CD4-positive, alpha-beta memory T cell (primary cell): ENCODE results near the gene RHO. TPM values are rescaled to one million over a fixed set of nuclear protein-coding genes. Genes with fewer than 3 reads are reported as not detected.
A peak's percentile ranks its signal among the peaks of the same experiment; 100 is the strongest.

Experiments
- CTCF ChIA-PET: fragments of 350-600 bp; sonication (Branson Sonifier 250); formaldehyde crosslinking; loops from one replicate; lab custom pipeline; 2021; ENCODE audit warnings: inconsistent platforms; ENCODE audit not compliant: partially characterized antibody; lab: Charles Lee
- POLR2A ChIA-PET: fragments of 350-600 bp; sonication (Branson Sonifier 250); formaldehyde crosslinking; loops from one replicate; lab custom pipeline; 2021; ENCODE audit not compliant: partially characterized antibody; lab: Charles Lee
- DNase-seq, 5 donors: peaks; one replicate each; pipeline versions ENCODE4 v3.0.0 to v3.0.0-alpha.2; 2020 to 2022; ENCODE audit warnings: mixed read lengths in 1 of 5
- H3K27ac ChIP-seq: one replicate; pipeline ENCODE4 v1.7.0; 2013; ENCODE audit warnings: low read depth, low read length
- H3K27me3 ChIP-seq: 2 replicates; pipeline ENCODE4 v1.7.0; 2013; ENCODE audit warnings: mild to moderate bottlenecking, low read length, moderate library complexity; ENCODE audit not compliant: insufficient read depth
- H3K36me3 ChIP-seq: 2 replicates; pipeline ENCODE4 v1.7.0; 2013; ENCODE audit warnings: mild to moderate bottlenecking, low read length, moderate library complexity; ENCODE audit not compliant: insufficient read depth
- H3K4me1 ChIP-seq: 2 replicates; pipeline ENCODE4 v1.7.0; 2013; ENCODE audit warnings: mild to moderate bottlenecking, low read length, moderate library complexity; ENCODE audit not compliant: insufficient read depth
- H3K4me3 ChIP-seq, 2 donors: one replicate each; pipeline ENCODE4 v1.7.0; 2013; ENCODE audit warnings: low read length in 2 of 2, mild to moderate bottlenecking in 1 of 2
- H3K9me3 ChIP-seq, 2 donors: one replicate each; pipeline ENCODE4 v1.7.0; 2013; ENCODE audit warnings: low read length in 2 of 2, control low read depth in 1 of 2; ENCODE audit not compliant: control insufficient read depth in 1 of 2
- H3K27ac Mint-ChIP-seq, 7 donors: one replicate each; pipeline ENCODE4 v1.8.0; 2020 to 2021; ENCODE audit warnings: mixed read lengths in 7 of 7, mild to moderate bottlenecking in 6 of 7, inconsistent platforms in 3 of 7, moderate library complexity in 3 of 7
- H3K27me3 Mint-ChIP-seq, 2 donors: one replicate each; pipeline ENCODE4 v1.8.0; 2020 to 2021; ENCODE audit warnings: mixed read lengths in 2 of 2
- H3K36me3 Mint-ChIP-seq, 2 donors: one replicate each; pipeline ENCODE4 v1.8.0; 2020 to 2021; ENCODE audit warnings: mixed read lengths in 2 of 2, inconsistent platforms in 1 of 2, mild to moderate bottlenecking in 1 of 2
- H3K4me1 Mint-ChIP-seq, 4 donors: one replicate each; pipeline ENCODE4 v1.8.0; 2020 to 2021; ENCODE audit warnings: mixed read lengths in 4 of 4, mild to moderate bottlenecking in 1 of 4
- H3K4me3 Mint-ChIP-seq, 8 donors: one replicate each; pipeline ENCODE4 v1.8.0; 2020 to 2021; ENCODE audit warnings: mixed read lengths in 8 of 8, mild to moderate bottlenecking in 7 of 8, moderate library complexity in 6 of 8, inconsistent platforms in 3 of 8
- H3K9me3 Mint-ChIP-seq, 8 donors: one replicate each; pipeline ENCODE4 v1.8.0; 2020 to 2021; ENCODE audit warnings: mixed read lengths in 8 of 8, mild to moderate bottlenecking in 5 of 8, inconsistent platforms in 3 of 8, moderate library complexity in 1 of 8
- intact Hi-C: fragments of 100-400 bp; cut with micrococcal nuclease; formaldehyde crosslinking; loops from one replicate; pipeline ENCODE4 v1.15.1; 2023
- polyA plus RNA-seq, 2 donors: library from polyadenylated mRNA; unstranded; fragments of 300-500 nt; fragmentation: Illumina TruSeq; gene quantifications; one replicate each; pipeline ENCODE4 v1.2.3, GENCODE V29; 2021
- total RNA-seq, 2 experiments: library from RNA; stranded (reverse); gene quantifications; one replicate each; pipeline ENCODE4 v1.2.3, GENCODE V29; 2021

The RHO gene
- total and polyA plus RNA-seq, 4 experiments from 2014 or later, result not detected

GRCh38 chr3:129563850-129564535 is 35.6 kb downstream of the RHO start:
- H3K4me1 Mint-ChIP-seq, result peaks cover 2 to 14% (median 4%) of the 10 kb centered on the region in 4 donors
- no peaks in the 10 kb centered on the region for H3K9me3 Mint-ChIP-seq
- H3K27me3 Mint-ChIP-seq, result peaks cover 0 to 1% of the 10 kb centered on the region in 2 donors
- H3K27ac Mint-ChIP-seq, result peak overlapping the region in 1 of 7 donors; percentile 27
- H3K4me1 ChIP-seq, result no peaks in the 10 kb centered on the region
- POLR2A ChIA-PET, result interaction anchor here (4.4 kb wide), 1 partner anchor 13 kb away, joined by 24 read pairs; no protein-coding TSS in a partner anchor
- no peak overlapping the region for H3K4me3 ChIP-seq
- intact Hi-C loops, result no loop called here
- no peak for DNase-seq
- H3K27me3 ChIP-seq, result no peaks in the 10 kb centered on the region
- H3K9me3 ChIP-seq, result no peaks in the 10 kb centered on the region
- H3K36me3 ChIP-seq, result no peaks in the 10 kb centered on the region
- H3K27ac ChIP-seq, result no peak overlapping the region
- H3K4me3 Mint-ChIP-seq, result no peak overlapping the region
- CTCF ChIA-PET, result interaction anchor here (0.8 to 1.4 kb wide), 2 partner anchors 12 to 13 kb away, joined by 3 read pairs; no protein-coding TSS in a partner anchor
- H3K36me3 Mint-ChIP-seq, result peaks cover 3 to 5% of the 10 kb centered on the region in 2 donors

GRCh38 chr3:129564981-129565644 is 36.7 kb downstream of the RHO start:
- peak overlapping the region in 2 of 7 donors; percentile 37 to 62 for H3K27ac Mint-ChIP-seq
- Histone ChIP-seq H3K36me3 (no peaks in the 10 kb centered on the region), H3K27me3 (no peaks in the 10 kb centered on the region), H3K9me3 (no peaks in the 10 kb centered on the region), H3K27ac (no peak overlapping the region), H3K4me3 (no peak overlapping the region), H3K4me1 (no peaks in the 10 kb centered on the region)
- no peak for DNase-seq
- no peak overlapping the region for H3K4me3 Mint-ChIP-seq
- POLR2A ChIA-PET, result interaction anchor here (4.4 kb wide), 1 partner anchor 11 kb away, joined by 24 read pairs; no protein-coding TSS in a partner anchor
- CTCF ChIA-PET, result interaction anchor here (1.4 kb wide), 1 partner anchor 75 kb away, joined by 3 read pairs; no protein-coding TSS in a partner anchor
- H3K27me3 Mint-ChIP-seq, result peaks cover 0 to 1% of the 10 kb centered on the region in 2 donors
- intact Hi-C loops, result no loop called here
- H3K9me3 Mint-ChIP-seq, result no peaks in the 10 kb centered on the region
- H3K4me1 Mint-ChIP-seq, result peaks cover 2 to 15% (median 6%) of the 10 kb centered on the region in 4 donors
- H3K36me3 Mint-ChIP-seq, result peaks cover 4 to 5% of the 10 kb centered on the region in 2 donors

GRCh38 chr3:129565902-129566301 is 37.5 kb downstream of the RHO start:
- Mint-ChIP-seq H3K4me1 (peaks cover 0 to 10% (median 4%) of the 10 kb centered on the region in 4 donors), H3K27me3 (no peaks in the 10 kb centered on the region), H3K9me3 (no peaks in the 10 kb centered on the region), H3K4me3 (no peak overlapping the region), H3K27ac (peak overlapping the region in 4 of 7 donors; percentile 19 to 74 (median 32)), H3K36me3 (peaks cover under 1 to 4% of the 10 kb centered on the region in 2 donors)
- no peak overlapping the region for H3K4me3 ChIP-seq
- CTCF ChIA-PET, result interaction anchor here (1.0 to 1.4 kb wide), 2 partner anchors 71 to 76 kb away, joined by 3 read pairs; no protein-coding TSS in a partner anchor
- H3K9me3 ChIP-seq, result no peaks in the 10 kb centered on the region
- H3K4me1 ChIP-seq, result no peaks in the 10 kb centered on the region
- DNase-seq, result no peak
- no peaks in the 10 kb centered on the region for H3K27me3 ChIP-seq
- intact Hi-C loops, result no loop called here
- no peak overlapping the region for H3K27ac ChIP-seq
- H3K36me3 ChIP-seq, result no peaks in the 10 kb centered on the region
- POLR2A ChIA-PET, result interaction anchor here (0.6 to 4.4 kb wide), 3 partner anchors 11 to 41 kb away, joined by 3 to 24 read pairs (median 5); no protein-coding TSS in a partner anchor

GRCh38 chr3:129567176-129567705 is 38.8 kb downstream of the RHO start:
- POLR2A ChIA-PET, result interaction anchor here (1.0 to 4.4 kb wide), 4 partner anchors 9 to 127 kb away, joined by 3 to 24 read pairs (median 4); partner anchors contain the start of genes IFT122 and MBD4

GRCh38 chr3:129567939-129568338 is 39.5 kb downstream of the RHO start:
- Mint-ChIP-seq H3K4me1 (peaks cover 0 to 16% (median 4%) of the 10 kb centered on the region in 4 donors), H3K9me3 (no peaks in the 10 kb centered on the region), H3K27ac (peak overlapping the region in 3 of 7 donors; percentile 29 to 88 (median 69)), H3K4me3 (no peak overlapping the region), H3K27me3 (no peaks in the 10 kb centered on the region), H3K36me3 (peaks cover 4% of the 10 kb centered on the region in 2 donors)
- no peak for DNase-seq
- ChIA-PET POLR2A (interaction anchor here (1.7 to 4.4 kb wide), 2 partner anchors 9 to 37 kb away, joined by 5 to 24 read pairs; no protein-coding TSS in a partner anchor), CTCF (interaction anchor here (1.9 kb wide), 1 partner anchor 78 kb away, joined by 6 read pairs; no protein-coding TSS in a partner anchor)
- Histone ChIP-seq H3K4me1 (no peaks in the 10 kb centered on the region), H3K27me3 (no peaks in the 10 kb centered on the region), H3K4me3 (no peak overlapping the region), H3K9me3 (no peaks in the 10 kb centered on the region), H3K36me3 (no peaks in the 10 kb centered on the region), H3K27ac (no peak overlapping the region)
- intact Hi-C loops, result loop anchor here (1.0 kb wide), 1 partner anchor 37 kb away; no protein-coding TSS in a partner anchor

More at GRCh38 chr3:129567176-129567705, 38.8 kb downstream of the RHO start:
- H3K36me3 Mint-ChIP-seq, result peaks cover 2 to 4% of the 10 kb centered on the region in 2 donors
- H3K36me3 ChIP-seq, result no peaks in the 10 kb centered on the region
- no peaks in the 10 kb centered on the region for H3K4me1 ChIP-seq
- no peaks in the 10 kb centered on the region for H3K27me3 ChIP-seq
- H3K4me3 Mint-ChIP-seq, result no peak overlapping the region
- H3K27ac Mint-ChIP-seq, result peak overlapping the region in 1 of 7 donors; percentile 26
- no peaks in the 10 kb centered on the region for H3K27me3 Mint-ChIP-seq
- H3K9me3 Mint-ChIP-seq, result no peaks in the 10 kb centered on the region
- peaks cover 0 to 14% (median 4%) of the 10 kb centered on the region in 4 donors for H3K4me1 Mint-ChIP-seq
- no peaks in the 10 kb centered on the region for H3K9me3 ChIP-seq
- H3K27ac ChIP-seq, result no peak overlapping the region
- CTCF ChIA-PET, result interaction anchor here (1.0 to 1.9 kb wide), 2 partner anchors 72 to 77 kb away, joined by 3 to 6 read pairs; no protein-coding TSS in a partner anchor
- no peak overlapping the region for H3K4me3 ChIP-seq
- DNase-seq, result no peak
- intact Hi-C loops, result loop anchor here (1.0 kb wide), 1 partner anchor 36 kb away; no protein-coding TSS in a partner anchor

GRCh38 chr3:129569856-129570255 is 41.4 kb downstream of the RHO start:
- Mint-ChIP-seq H3K36me3 (peaks cover 4 to 7% of the 10 kb centered on the region in 2 donors), H3K4me3 (no peak overlapping the region), H3K4me1 (peaks cover 0 to 22% (median 7%) of the 10 kb centered on the region in 4 donors), H3K9me3 (peaks cover 0 to 2% (median 0%) of the 10 kb centered on the region in 8 donors), H3K27ac (peak overlapping the region in 4 of 7 donors; percentile 55 to 67 (median 65)), H3K27me3 (no peaks in the 10 kb centered on the region)
- no peak overlapping the region for H3K4me3 ChIP-seq
- no peak for DNase-seq
- no peaks in the 10 kb centered on the region for H3K36me3 ChIP-seq
- H3K9me3 ChIP-seq, result no peaks in the 10 kb centered on the region
- peaks cover 7% of the 10 kb centered on the region for H3K4me1 ChIP-seq
- H3K27me3 ChIP-seq, result no peaks in the 10 kb centered on the region
- ChIA-PET CTCF (no interaction called here), POLR2A (interaction anchor here (0.8 to 1.0 kb wide), 2 partner anchors 8 to 11 kb away, joined by 3 read pairs; no protein-coding TSS in a partner anchor)
- H3K27ac ChIP-seq, result no peak overlapping the region
- intact Hi-C loops, result no loop called here
